Activated B cell treated with CpG ODN at 0.5 μM for 24 hours (primary cell): ENCODE measurements around the gene PLEKHA7. TPM values are rescaled to one million over a fixed set of nuclear protein-coding genes. Genes with fewer than 3 reads are reported as not detected.
"Not testable (repeated sequence)": the region's sequence is repeated elsewhere in the genome, so short reads cannot be mapped to it uniquely, and the experiment has no call there.

Experiments used
- ATAC-seq: fragments of 200-7000 bp; cut with Tn5 transposase; one replicate; pipeline ENCODE4 v1.10.0; 2021; ENCODE audit warnings: low read depth, mild to moderate bottlenecking, moderate library complexity
- CTCF ChIA-PET: fragments of 350-600 bp; sonication (Branson Sonifier 250); formaldehyde crosslinking; loops from one replicate; lab custom pipeline; 2021; ENCODE audit warnings: antibody characterized with exemption; lab: Charles Lee
- POLR2A ChIA-PET: fragments of 350-600 bp; sonication (Branson Sonifier 250); formaldehyde crosslinking; loops from one replicate; lab custom pipeline; 2021; ENCODE audit warnings: antibody characterized with exemption; lab: Charles Lee
- DNase-seq: peaks from one replicate; pipeline ENCODE4 v3.0.0; 2022
- H3K27ac Mint-ChIP-seq: one replicate; pipeline ENCODE4 v1.8.0; 2020; ENCODE audit warnings: mixed read lengths
- H3K27me3 Mint-ChIP-seq: one replicate; pipeline ENCODE4 v1.8.0; 2021; ENCODE audit warnings: mixed read lengths
- H3K36me3 Mint-ChIP-seq: one replicate; pipeline ENCODE4 v1.8.0; 2021; ENCODE audit warnings: low read depth, mixed read lengths
- H3K4me1 Mint-ChIP-seq: one replicate; pipeline ENCODE4 v1.8.0; 2021; ENCODE audit warnings: mixed read lengths
- H3K4me3 Mint-ChIP-seq: one replicate; pipeline ENCODE4 v1.8.0; 2020; ENCODE audit warnings: mild to moderate bottlenecking, mixed read lengths
- H3K9me3 Mint-ChIP-seq: one replicate; pipeline ENCODE4 v1.8.0; 2020; ENCODE audit warnings: mixed read lengths
- CTCF ChIP-seq: fragments of 200-600 bp; IDR thresholded peaks from one replicate; pipeline ENCODE4 v1.8.0; 2022; ENCODE audit warnings: antibody characterized with exemption, mild to moderate bottlenecking
- intact Hi-C: fragments of 100-400 bp; cut with micrococcal nuclease; formaldehyde crosslinking; loops from one replicate; pipeline ENCODE4 v1.15.1; 2024
- total RNA-seq: library from RNA; stranded (reverse); gene quantifications from 2 replicates; pipeline ENCODE4 v1.2.3, GENCODE V29; 2022

PLEKHA7 gene
- total RNA-seq, 1 donor from 2014 or later, result 4.9 TPM

- Mint-ChIP-seq H3K27ac (no peak overlapping the region), H3K36me3 (no peaks in the 10 kb centered on the region), H3K9me3 (no peaks in the 10 kb centered on the region), H3K27me3 (peaks cover 6% of the 10 kb centered on the region), H3K4me1 (peaks cover 23% of the 10 kb centered on the region), H3K4me3 (no peak overlapping the region)
- ChIA-PET CTCF (no interaction called here), POLR2A (interaction anchor here (2.2 kb wide), 1 partner anchor 18 kb away, joined by 7 read pairs; no protein-coding TSS in a partner anchor)
- TF ChIP-seq CTCF, result no peak
- no peak for ATAC-seq
- intact Hi-C loops, result no loop called here
- DNase-seq, result no peak
These were observed 93.2 kb downstream of the PLEKHA7 start for GRCh38 chr11:16921019-16921418.

GRCh38 chr11:16920559-16920958, 93.7 kb downstream of the PLEKHA7 start:
- Mint-ChIP-seq H3K27me3 (peaks cover 6% of the 10 kb centered on the region), H3K4me3 (no peak overlapping the region), H3K36me3 (no peaks in the 10 kb centered on the region), H3K9me3 (no peaks in the 10 kb centered on the region), H3K4me1 (peaks cover 19% of the 10 kb centered on the region), H3K27ac (no peak overlapping the region)
- intact Hi-C loops, result no loop called here
- POLR2A ChIA-PET, result interaction anchor here (2.2 kb wide), 1 partner anchor 18 kb away, joined by 7 read pairs; no protein-coding TSS in a partner anchor
- no peak for TF ChIP-seq CTCF
- DNase-seq (no peak), ATAC-seq (no peak)
- CTCF ChIA-PET, result no interaction called here

GRCh38 chr11:16918543-16919182, 95.6 kb downstream of the PLEKHA7 start:
- H3K27ac Mint-ChIP-seq, CTCF ChIA-PET, intact Hi-C loops, ATAC-seq, H3K4me1 Mint-ChIP-seq, H3K4me3 Mint-ChIP-seq, H3K36me3 Mint-ChIP-seq, DNase-seq, H3K27me3 Mint-ChIP-seq, H3K9me3 Mint-ChIP-seq: not testable (repeated sequence)
- POLR2A ChIA-PET, result interaction anchor here (1.6 kb wide), 1 partner anchor 13 kb away, joined by 3 read pairs; no protein-coding TSS in a partner anchor

GRCh38 chr11:16917941-16918340, 96.3 kb downstream of the PLEKHA7 start:
- Mint-ChIP-seq H3K9me3 (no peaks in the 10 kb centered on the region), H3K36me3 (no peaks in the 10 kb centered on the region), H3K27me3 (peaks cover 2% of the 10 kb centered on the region), H3K4me3 (no peak overlapping the region), H3K4me1 (no peaks in the 10 kb centered on the region), H3K27ac (no peak overlapping the region)
- ChIA-PET POLR2A (interaction anchor here (1.6 kb wide), 1 partner anchor 12 kb away, joined by 3 read pairs; no protein-coding TSS in a partner anchor), CTCF (no interaction called here)
- no peak for DNase-seq
- intact Hi-C loops, result no loop called here
- no peak for TF ChIP-seq CTCF
- ATAC-seq, result no peak

- ATAC-seq, result no peak
- no peaks in the 10 kb centered on the region for H3K9me3 Mint-ChIP-seq
- peaks cover 11% of the 10 kb centered on the region for H3K4me1 Mint-ChIP-seq
- POLR2A ChIA-PET, result no interaction called here
- no peaks in the 10 kb centered on the region for H3K36me3 Mint-ChIP-seq
- no peak for DNase-seq
- intact Hi-C loops, result no loop called here
- no peak overlapping the region for H3K4me3 Mint-ChIP-seq
- CTCF ChIA-PET, result interaction anchor here (0.8 kb wide), 1 partner anchor 92 kb away, joined by 3 read pairs; no protein-coding TSS in a partner anchor
- H3K27ac Mint-ChIP-seq, result no peak overlapping the region
- no peak for TF ChIP-seq CTCF
- no peaks in the 10 kb centered on the region for H3K27me3 Mint-ChIP-seq
These were observed 101.5 kb downstream of the PLEKHA7 start for GRCh38 chr11:16912692-16913111.
